ENCODE data around the gene AQP12A.

Gene AQP12A

GRCh38 chr2:240746671-240747070 is 55.0 kb downstream of the AQP12A start:
- no peaks in the 10 kb centered on the region for H3K36me3 ChIP-seq (ENCODE audit: low read length)

GRCh38 chr2:240747256-240747655 is 55.6 kb downstream of the AQP12A start:
- Histone ChIP-seq H3K9me3 (ENCODE audit: insufficient read depth, low read length) (no peaks in the 10 kb centered on the region), H2AFZ (ENCODE audit: low read depth, low read length, severe bottlenecking) (no peak overlapping the region), H4K20me1 (ENCODE audit: low read depth, low read length) (no peaks in the 10 kb centered on the region), H3K9me2 (replicated peaks; ENCODE audit: insufficient read depth, low read length) (no peaks in the 10 kb centered on the region), H3F3A (ENCODE audit: insufficient read depth) (no peaks in the 10 kb centered on the region), H3K4me2 (ENCODE audit: low read depth, low read length, poor library complexity, severe bottlenecking) (no peak overlapping the region), H3K79me2 (ENCODE audit: insufficient read depth, low read length) (no peaks in the 10 kb centered on the region), H3K27ac (ENCODE audit: low read depth, low read length) (no peak overlapping the region), H3K36me3 (ENCODE audit: low read length) (no peaks in the 10 kb centered on the region), H3K4me3 (ENCODE audit: insufficient read depth, low read length, poor library complexity, severe bottlenecking) (no peak overlapping the region), H3K9ac (ENCODE audit: low read length) (no peak overlapping the region), H3K27me3 (ENCODE audit: low read length) (no peaks in the 10 kb centered on the region)
- no peak for TF ChIP-seq EZH2phosphoT487 (conservative IDR thresholded peaks at IDR 0.05; ENCODE audit: low read length)
- TF ChIP-seq, protein P1, sequence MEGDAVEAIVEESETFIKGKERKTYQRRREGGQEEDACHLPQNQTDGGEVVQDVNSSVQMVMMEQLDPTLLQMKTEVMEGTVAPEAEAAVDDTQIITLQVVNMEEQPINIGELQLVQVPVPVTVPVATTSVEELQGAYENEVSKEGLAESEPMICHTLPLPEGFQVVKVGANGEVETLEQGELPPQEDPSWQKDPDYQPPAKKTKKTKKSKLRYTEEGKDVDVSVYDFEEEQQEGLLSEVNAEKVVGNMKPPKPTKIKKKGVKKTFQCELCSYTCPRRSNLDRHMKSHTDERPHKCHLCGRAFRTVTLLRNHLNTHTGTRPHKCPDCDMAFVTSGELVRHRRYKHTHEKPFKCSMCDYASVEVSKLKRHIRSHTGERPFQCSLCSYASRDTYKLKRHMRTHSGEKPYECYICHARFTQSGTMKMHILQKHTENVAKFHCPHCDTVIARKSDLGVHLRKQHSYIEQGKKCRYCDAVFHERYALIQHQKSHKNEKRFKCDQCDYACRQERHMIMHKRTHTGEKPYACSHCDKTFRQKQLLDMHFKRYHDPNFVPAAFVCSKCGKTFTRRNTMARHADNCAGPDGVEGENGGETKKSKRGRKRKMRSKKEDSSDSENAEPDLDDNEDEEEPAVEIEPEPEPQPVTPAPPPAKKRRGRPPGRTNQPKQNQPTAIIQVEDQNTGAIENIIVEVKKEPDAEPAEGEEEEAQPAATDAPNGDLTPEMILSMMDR (IDR thresholded peaks at IDR 0.05; ENCODE audit: insufficient read depth, low read length, poor library complexity, severe bottlenecking): no peak

More at GRCh38 chr2:240746671-240747070, 55.0 kb downstream of the AQP12A start:
- Histone ChIP-seq H3F3A (ENCODE audit: insufficient read depth) (no peaks in the 10 kb centered on the region), H3K9ac (ENCODE audit: low read length) (no peak overlapping the region), H3K27ac (ENCODE audit: low read depth, low read length) (no peak overlapping the region), H3K4me2 (ENCODE audit: low read depth, low read length, poor library complexity, severe bottlenecking) (no peak overlapping the region), H3K9me3 (ENCODE audit: insufficient read depth, low read length) (no peaks in the 10 kb centered on the region), H2AFZ (ENCODE audit: low read depth, low read length, severe bottlenecking) (no peak overlapping the region), H3K79me2 (ENCODE audit: insufficient read depth, low read length) (no peaks in the 10 kb centered on the region), H4K20me1 (ENCODE audit: low read depth, low read length) (no peaks in the 10 kb centered on the region), H3K27me3 (ENCODE audit: low read length) (no peaks in the 10 kb centered on the region), H3K4me3 (ENCODE audit: insufficient read depth, low read length, poor library complexity, severe bottlenecking) (no peak overlapping the region), H3K9me2 (replicated peaks; ENCODE audit: insufficient read depth, low read length) (no peaks in the 10 kb centered on the region)
- no peak for TF ChIP-seq EZH2phosphoT487 (conservative IDR thresholded peaks at IDR 0.05; ENCODE audit: low read length)
- TF ChIP-seq, protein P1 (IDR thresholded peaks at IDR 0.05; ENCODE audit: insufficient read depth, low read length, poor library complexity, severe bottlenecking): no peak
